Measurements from ENCODE around the gene TSEN54.

The TSEN54 gene

DNA sequence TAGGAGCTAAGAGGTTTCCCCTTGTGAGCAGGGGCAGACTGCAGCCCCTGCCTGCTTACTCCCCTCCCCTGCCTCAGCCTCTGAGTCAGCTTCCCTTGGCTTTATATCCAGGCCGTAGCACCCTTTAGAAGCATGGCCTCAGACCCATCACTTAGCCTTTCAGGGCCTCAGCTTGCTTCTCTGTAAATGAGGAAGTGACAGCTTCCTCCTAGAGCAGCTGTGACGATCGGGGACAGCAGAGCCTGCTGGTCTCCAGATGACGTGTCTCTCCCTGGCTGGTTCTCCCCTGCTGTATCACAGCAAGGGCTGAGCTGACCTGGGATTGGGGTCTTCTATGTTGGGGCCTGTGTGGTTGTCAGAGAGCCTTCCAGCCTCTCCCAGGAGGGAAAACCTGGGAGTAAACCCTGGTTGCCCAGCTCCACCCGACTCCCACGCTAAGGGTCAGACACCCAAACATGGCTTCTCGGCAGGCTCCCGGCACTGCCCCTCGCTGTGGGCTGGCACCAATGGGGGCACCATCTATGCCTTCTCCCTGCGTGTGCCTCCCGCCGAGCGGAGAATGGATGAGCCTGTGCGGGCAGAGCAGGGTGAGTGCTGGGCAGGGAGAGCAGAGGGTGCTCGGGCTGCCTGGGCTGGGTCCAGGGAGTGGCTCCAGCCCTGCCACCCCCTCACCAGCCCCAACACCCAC lies 55.0 kb downstream of the TSEN54 start:
- TF ChIP-seq, protein P1, sequence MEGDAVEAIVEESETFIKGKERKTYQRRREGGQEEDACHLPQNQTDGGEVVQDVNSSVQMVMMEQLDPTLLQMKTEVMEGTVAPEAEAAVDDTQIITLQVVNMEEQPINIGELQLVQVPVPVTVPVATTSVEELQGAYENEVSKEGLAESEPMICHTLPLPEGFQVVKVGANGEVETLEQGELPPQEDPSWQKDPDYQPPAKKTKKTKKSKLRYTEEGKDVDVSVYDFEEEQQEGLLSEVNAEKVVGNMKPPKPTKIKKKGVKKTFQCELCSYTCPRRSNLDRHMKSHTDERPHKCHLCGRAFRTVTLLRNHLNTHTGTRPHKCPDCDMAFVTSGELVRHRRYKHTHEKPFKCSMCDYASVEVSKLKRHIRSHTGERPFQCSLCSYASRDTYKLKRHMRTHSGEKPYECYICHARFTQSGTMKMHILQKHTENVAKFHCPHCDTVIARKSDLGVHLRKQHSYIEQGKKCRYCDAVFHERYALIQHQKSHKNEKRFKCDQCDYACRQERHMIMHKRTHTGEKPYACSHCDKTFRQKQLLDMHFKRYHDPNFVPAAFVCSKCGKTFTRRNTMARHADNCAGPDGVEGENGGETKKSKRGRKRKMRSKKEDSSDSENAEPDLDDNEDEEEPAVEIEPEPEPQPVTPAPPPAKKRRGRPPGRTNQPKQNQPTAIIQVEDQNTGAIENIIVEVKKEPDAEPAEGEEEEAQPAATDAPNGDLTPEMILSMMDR (IDR thresholded peaks at IDR 0.05; ENCODE audit: control insufficient read depth, extremely low read depth, insufficient read depth) = no peak
- no peak for DNase-seq (ENCODE audit: low read depth)
- H3K4me3 ChIP-seq (ENCODE audit: low read depth, low read length) = no peak overlapping the region

DNA sequence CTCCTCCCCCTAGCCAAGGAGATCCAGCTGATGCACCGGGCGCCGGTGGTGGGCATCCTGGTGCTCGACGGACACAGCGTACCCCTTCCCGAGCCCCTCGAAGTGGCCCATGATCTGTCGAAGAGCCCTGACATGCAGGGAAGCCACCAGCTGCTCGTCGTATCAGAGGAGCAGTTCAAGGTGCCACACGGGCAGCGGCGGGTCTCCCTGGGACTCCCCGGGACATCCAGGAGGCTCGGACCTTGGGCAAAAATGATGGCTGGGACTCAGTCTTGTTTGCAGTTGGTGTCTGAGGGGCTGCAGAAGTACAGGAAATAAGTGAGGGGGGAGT lies 55.5 kb downstream of the TSEN54 start:
- TF ChIP-seq, protein P1 (IDR thresholded peaks at IDR 0.05; ENCODE audit: control insufficient read depth, extremely low read depth, insufficient read depth) = no peak
- no peak overlapping the region for H3K4me3 ChIP-seq (ENCODE audit: low read depth, low read length)
- no peak for DNase-seq (ENCODE audit: low read depth)

DNA sequence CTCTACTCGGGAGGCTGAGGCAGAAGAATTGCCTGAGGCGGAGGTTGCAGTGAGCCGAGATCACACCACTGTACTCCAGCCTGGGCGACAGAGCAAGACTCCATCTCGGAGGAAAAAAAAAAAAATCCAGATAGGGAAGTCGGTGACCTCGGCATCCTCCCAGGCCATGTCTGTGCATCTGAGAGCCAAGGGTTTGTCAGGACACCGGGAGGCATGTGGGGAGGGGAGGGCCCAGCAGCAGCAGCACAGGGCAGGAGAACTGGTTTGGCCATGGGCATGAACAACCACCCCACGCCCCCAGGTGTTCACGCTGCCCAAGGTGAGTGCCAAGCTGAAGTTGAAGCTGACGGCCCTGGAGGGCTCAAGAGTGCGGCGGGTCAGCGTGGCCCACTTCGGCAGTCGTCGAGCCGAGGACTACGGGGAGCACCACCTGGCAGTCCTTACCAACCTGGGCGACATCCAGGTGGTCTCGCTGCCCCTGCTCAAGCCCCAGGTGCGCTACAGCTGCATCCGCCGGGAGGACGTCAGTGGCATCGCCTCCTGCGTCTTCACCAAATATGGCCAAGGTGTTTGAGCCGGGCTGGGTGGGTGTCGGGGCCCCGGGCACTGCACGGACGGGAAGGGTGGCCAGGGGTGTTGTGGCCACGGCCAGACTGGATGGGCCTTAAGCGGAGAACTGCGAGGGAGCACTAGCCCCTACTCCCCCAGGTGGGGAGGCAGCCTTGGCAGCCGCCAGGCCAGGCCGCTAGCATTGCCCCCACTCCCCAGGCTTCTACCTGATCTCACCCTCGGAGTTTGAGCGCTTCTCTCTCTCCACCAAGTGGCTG lies 56.6 kb downstream of the TSEN54 start:
- DNase-seq (ENCODE audit: low read depth) = no peak
- TF ChIP-seq, protein P1 (IDR thresholded peaks at IDR 0.05; ENCODE audit: control insufficient read depth, extremely low read depth, insufficient read depth) = no peak
- H3K4me3 ChIP-seq (ENCODE audit: low read depth, low read length) = no peak overlapping the region

DNA sequence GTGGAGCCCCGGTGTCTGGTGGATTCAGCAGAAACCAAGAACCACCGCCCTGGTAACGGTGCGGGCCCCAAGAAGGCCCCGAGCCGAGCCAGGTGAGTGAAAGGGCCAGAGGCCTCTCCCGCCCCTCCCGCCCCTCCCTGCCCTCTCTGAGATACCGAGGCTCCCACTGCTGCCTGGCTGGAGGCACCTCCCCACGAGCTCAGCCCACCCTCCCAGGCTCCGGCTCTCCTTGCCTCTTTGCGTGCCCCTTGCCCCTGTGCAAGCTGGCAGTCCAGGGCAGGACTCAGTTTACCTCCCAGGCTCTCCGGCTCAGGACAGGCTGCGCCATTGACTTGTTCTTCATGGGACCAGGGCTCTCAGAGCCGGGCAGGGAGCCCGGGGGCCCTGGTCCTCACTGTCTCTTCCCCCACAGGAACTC lies 57.2 kb downstream of the TSEN54 start:
- DNase-seq (ENCODE audit: low read depth) = no peak
- no peak overlapping the region for H3K4me3 ChIP-seq (ENCODE audit: low read depth, low read length)
- TF ChIP-seq, protein P1 (IDR thresholded peaks at IDR 0.05; ENCODE audit: control insufficient read depth, extremely low read depth, insufficient read depth) = no peak

DNA sequence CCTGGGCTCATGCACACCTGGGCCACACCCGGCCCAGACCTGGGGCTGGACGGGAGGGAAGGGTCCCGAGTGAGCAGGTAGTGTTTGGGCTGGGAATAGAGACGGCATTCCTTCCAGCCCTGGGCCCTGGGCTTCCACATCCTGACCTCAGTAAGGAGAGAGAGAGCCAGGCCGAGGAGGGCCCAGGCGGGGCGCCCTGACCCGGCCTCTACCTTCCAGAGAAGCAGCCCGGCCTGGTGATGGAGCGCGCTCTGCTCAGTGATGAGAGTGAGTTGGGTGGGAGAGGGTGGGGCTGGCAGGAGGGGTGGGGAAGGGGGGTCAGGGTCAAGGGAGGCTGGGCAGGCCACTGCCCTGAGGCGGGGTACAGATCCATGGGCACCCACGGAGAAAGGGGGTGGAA lies 57.7 kb downstream of the TSEN54 start:
- TF ChIP-seq, protein P1 (IDR thresholded peaks at IDR 0.05; ENCODE audit: control insufficient read depth, extremely low read depth, insufficient read depth) = no peak

More for the DNA sequence above, 57.7 kb downstream of the TSEN54 start:
- H3K4me3 ChIP-seq (ENCODE audit: low read depth, low read length) = no peak overlapping the region
- no peak for DNase-seq (ENCODE audit: low read depth)

All from LNCaP clone FGC (cell line).